ENCODE data around the gene HK3. TPM values are rescaled to one million over a fixed set of nuclear protein-coding genes. Genes with fewer than 3 reads are reported as not detected.

Gene HK3
- total and polyA plus RNA-seq, 2 of the 8 experiments (the other 6 are each of a cell fraction or from before 2014, with no cell fraction given) = not detected

DNA sequence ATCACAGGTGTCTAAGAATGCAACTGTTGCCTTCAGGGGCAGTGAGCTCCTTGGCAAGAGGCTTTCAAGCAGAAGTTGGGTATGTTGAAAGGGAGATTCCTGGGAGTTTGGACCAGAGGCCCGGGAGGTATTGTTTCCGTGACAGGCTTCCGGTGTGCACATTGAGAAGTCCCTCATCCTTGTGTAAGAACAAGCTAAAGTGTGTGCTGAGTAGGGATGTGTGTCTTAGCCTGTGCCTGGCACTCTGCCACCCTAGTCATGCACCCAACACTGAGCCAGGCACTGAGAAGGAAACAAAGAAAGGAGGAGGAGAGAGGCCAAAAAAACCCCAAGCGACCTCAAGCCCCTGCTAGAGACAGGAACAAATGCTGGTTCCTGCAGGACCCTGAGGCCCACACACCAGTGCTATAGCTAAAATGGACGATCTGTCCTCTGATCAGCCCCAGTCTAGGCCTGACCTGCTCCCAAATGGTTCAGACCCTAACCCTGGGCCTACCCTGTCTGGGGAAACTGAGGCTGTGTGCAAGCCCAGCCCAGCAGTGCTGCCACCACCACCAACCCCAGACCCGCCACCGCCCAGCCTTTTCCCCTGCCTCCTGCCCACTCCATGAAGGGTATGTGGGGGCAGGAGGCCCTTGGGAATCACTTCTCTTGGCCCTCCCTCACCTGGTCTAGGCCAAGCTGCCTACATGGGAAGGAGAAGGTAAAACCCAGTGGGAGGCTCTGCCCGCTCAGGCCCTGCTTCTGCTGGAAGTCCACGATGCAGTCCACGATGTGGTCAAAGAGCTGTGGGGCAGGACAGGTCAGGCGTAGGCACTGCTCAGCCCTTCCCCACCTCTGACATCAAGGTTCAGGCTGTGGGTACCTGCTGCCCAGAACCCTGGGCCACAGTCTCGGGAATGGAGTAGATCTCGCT, 12.6 kb downstream of the HK3 start:
- no peak overlapping the region for H2AFZ ChIP-seq (ENCODE audit: low read length)
- POLR2A ChIA-PET (ENCODE audit: partially characterized antibody) = interaction anchor here (0.7 to 1.0 kb wide), 2 partner anchors 44 to 48 kb away, joined by 3 read pairs; no protein-coding TSS in a partner anchor
- no peak overlapping the region; the same call in 1 of the 2 replicates for H2BK5ac ChIP-seq (ENCODE audit: low read depth, low read length)
- H3K9ac ChIP-seq (replicated peaks in 1 of 4; ENCODE audit: extremely low read depth in 1 of 4, low read depth in 3 of 4, low read length in 3 of 4) = no peak overlapping the region
- peak overlapping the region; percentile 9; the same call in 1 of the 2 replicates for H2AK5ac ChIP-seq (ENCODE audit: low read depth, low read length)
- H3K23ac ChIP-seq (ENCODE audit: insufficient read length) = no peak overlapping the region
- 90% methylated on average over 13 of the region's 13 CpGs; no CpG with 5 or more reads in 1 of the 2 experiments for WGBS, 2 experiments (ENCODE audit: extremely low coverage in 1 of 2, insufficient coverage in 1 of 2, insufficient read length in 1 of 2, insufficient replicate concordance in 2 of 2, low coverage in 1 of 2, low lambda C conversion rate in 2 of 2, missing lambda C conversion rate in 1 of 2)
- no peak overlapping the region for H3K14ac ChIP-seq (ENCODE audit: insufficient read length)
- no peak overlapping the region for H2BK120ac ChIP-seq (replicated peaks; ENCODE audit: low read depth, low read length)
- no peak overlapping the region for H3K18ac ChIP-seq (ENCODE audit: extremely low read depth, low read length)
- H4K20me1 ChIP-seq (replicated peaks in 1 of 2; ENCODE audit: control insufficient read depth in 1 of 2, insufficient read depth in 2 of 2, low read length in 2 of 2) = no peaks in the 10 kb centered on the region
- H3K4me2 ChIP-seq (ENCODE audit: insufficient read depth in 1 of 2, low read depth in 2 of 2, low read length in 2 of 2) = no peak overlapping the region
- no peaks in the 10 kb centered on the region for H3K9me3 ChIP-seq (ENCODE audit: insufficient read depth in 2 of 2, low read depth in 1 of 2, low read length in 1 of 2)
- H3K4me3 ChIP-seq (ENCODE audit: extremely low read depth in 1 of 4, insufficient read depth in 2 of 4, low read depth in 3 of 4, low read length in 4 of 4) = no peak overlapping the region
- H4K5ac ChIP-seq (ENCODE audit: insufficient read length, low read depth, low read length) = no peak overlapping the region
- CTCF ChIA-PET (ENCODE audit: partially characterized antibody) = interaction anchor here (0.6 to 3.8 kb wide), 17 partner anchors 10 to 228 kb away, joined by 3 to 32 read pairs (median 3); no protein-coding TSS in a partner anchor
- no peaks in the 10 kb centered on the region for H3K36me3 ChIP-seq (ENCODE audit: control insufficient read depth in 2 of 4, insufficient read depth in 4 of 4, low read length in 3 of 4)
- no peak overlapping the region for H3K4ac ChIP-seq (replicated peaks; ENCODE audit: insufficient read length, low read depth, low read length)
- H3K56ac ChIP-seq (replicated peaks; ENCODE audit: insufficient read length, low read depth, low read length) = no peak overlapping the region
- H3K27me3 ChIP-seq (replicated peaks in 1 of 4; ENCODE audit: control insufficient read depth in 3 of 4, extremely low read depth in 1 of 4, insufficient read depth in 3 of 4, low read length in 3 of 4) = no peaks in the 10 kb centered on the region
- no peaks in the 10 kb centered on the region for H3K79me1 ChIP-seq (ENCODE audit: low read depth, low read length)
- no peak overlapping the region for H3K27ac ChIP-seq (ENCODE audit: low read depth, low read length)
- H3K4me1 ChIP-seq (replicated peaks in 1 of 4; ENCODE audit: control insufficient read depth in 3 of 4, insufficient read depth in 4 of 4, low read length in 3 of 4) = no peaks in the 10 kb centered on the region
- H3K23me2 ChIP-seq (ENCODE audit: low read depth, low read length) = no peaks in the 10 kb centered on the region
- no peaks in the 10 kb centered on the region for H3K79me2 ChIP-seq (ENCODE audit: control insufficient read depth in 1 of 2, insufficient read depth in 2 of 2, low read length in 2 of 2)
- no peak overlapping the region for H4K91ac ChIP-seq (replicated peaks; ENCODE audit: insufficient read length, low read length)
- DNase-seq (ENCODE audit: low read depth in 1 of 2, low spot score in 2 of 2) (no peak), FAIRE-seq (no peak)
- no peak overlapping the region for H2BK12ac ChIP-seq (ENCODE audit: low read depth, low read length)
- H4K8ac ChIP-seq (ENCODE audit: extremely low read depth, insufficient read depth, low read length) = peak overlapping the region; percentile 8
- H2BK15ac ChIP-seq (ENCODE audit: low read length) = no peak overlapping the region; the same call in 1 of the 2 replicates
- H2BK20ac ChIP-seq (ENCODE audit: low read length) = no peak overlapping the region
- TF ChIP-seq TAF1 (IDR thresholded peaks at IDR 0.05; ENCODE audit: low read depth, low read length) (no peak), SP2 (IDR thresholded peaks at IDR 0.05; ENCODE audit: low read length) (no peak), MAFK (IDR thresholded peaks at IDR 0.05; ENCODE audit: low read depth, low read length) (no peak), ASH2L (IDR thresholded peaks at IDR 0.05; ENCODE audit: low read length) (no peak), SUZ12 (IDR thresholded peaks at IDR 0.05; ENCODE audit: low read length) (no peak), JUND (IDR thresholded peaks at IDR 0.05; ENCODE audit: low read length) (no peak)

All from H1 (cell line).